RWPE2 (cell line): ENCODE results near the gene CAPN2.
A peak's percentile ranks its signal among the peaks of the same experiment; 100 is the strongest.
"Not testable (repeated sequence)": the region's sequence is repeated elsewhere in the genome, so short reads cannot be mapped to it uniquely, and the experiment has no call there.

Experiments used
- ATAC-seq: fragments of 200-7000 bp; cut with Tn5 transposase; 3 replicates; pipeline ENCODE4 v1.9.1; 2021; ENCODE audit warnings: low read depth
- DNase-seq: peaks from one replicate; pipeline ENCODE4 v3.0.0-alpha.2; 2020; ENCODE audit warnings: low spot score
- H3K27ac ChIP-seq: fragments of 450-650 bp; 2 replicates; pipeline ENCODE4 v1.5.1; 2017; ENCODE audit warnings: mild to moderate bottlenecking; ENCODE audit not compliant: poor library complexity, severe bottlenecking
- H3K27me3 ChIP-seq: fragments of 250-450 bp; sonication (Bioruptor Pico); 2 replicates; pipeline ENCODE4 v1.5.1; 2021; ENCODE audit warnings: mild to moderate bottlenecking, moderate library complexity; ENCODE audit not compliant: insufficient read depth, poor library complexity, severe bottlenecking
- H3K36me3 ChIP-seq: fragments of 250-450 bp; sonication (Bioruptor Pico); 2 replicates; pipeline ENCODE4 v1.5.1; 2020; ENCODE audit warnings: low read depth, mild to moderate bottlenecking, moderate library complexity
- H3K4me1 ChIP-seq: fragments of 250-450 bp; sonication (Bioruptor Pico); 2 replicates; pipeline ENCODE4 v1.5.1; 2021; ENCODE audit warnings: mild to moderate bottlenecking, moderate library complexity; ENCODE audit not compliant: insufficient read depth, poor library complexity, severe bottlenecking
- H3K4me3 ChIP-seq: fragments of 250-450 bp; sonication (Bioruptor Pico); 2 replicates; pipeline ENCODE4 v1.5.1; 2021; ENCODE audit warnings: mild to moderate bottlenecking, moderate library complexity; ENCODE audit not compliant: severe bottlenecking
- H3K9me3 ChIP-seq: fragments of 250-450 bp; sonication (Bioruptor Pico); 2 replicates; pipeline ENCODE4 v1.5.1; 2021; ENCODE audit warnings: mild to moderate bottlenecking, moderate library complexity; ENCODE audit not compliant: severe bottlenecking
- CTCF ChIP-seq: fragments of 450-650 bp; IDR thresholded peaks from one replicate; pipeline ENCODE4 v1.5.1; 2017; ENCODE audit warnings: mild to moderate bottlenecking, moderate library complexity; ENCODE audit not compliant: poor library complexity, severe bottlenecking

The CAPN2 gene

GRCh38 chr1:223738465-223739365 lies 26.4 kb downstream of the CAPN2 start:
- Histone ChIP-seq H3K4me3 (no peak overlapping the region), H3K27me3 (no peaks in the 10 kb centered on the region), H3K36me3 (peaks cover 55% of the 10 kb centered on the region), H3K9me3 (no peaks in the 10 kb centered on the region), H3K27ac (peak overlapping the region; percentile 85), H3K4me1 (peaks cover 39% of the 10 kb centered on the region)
- DNase-seq = no peak
- TF ChIP-seq CTCF = no peak
- ATAC-seq = peak; percentile 19; the same call in 2 of the 3 replicates

DNA sequence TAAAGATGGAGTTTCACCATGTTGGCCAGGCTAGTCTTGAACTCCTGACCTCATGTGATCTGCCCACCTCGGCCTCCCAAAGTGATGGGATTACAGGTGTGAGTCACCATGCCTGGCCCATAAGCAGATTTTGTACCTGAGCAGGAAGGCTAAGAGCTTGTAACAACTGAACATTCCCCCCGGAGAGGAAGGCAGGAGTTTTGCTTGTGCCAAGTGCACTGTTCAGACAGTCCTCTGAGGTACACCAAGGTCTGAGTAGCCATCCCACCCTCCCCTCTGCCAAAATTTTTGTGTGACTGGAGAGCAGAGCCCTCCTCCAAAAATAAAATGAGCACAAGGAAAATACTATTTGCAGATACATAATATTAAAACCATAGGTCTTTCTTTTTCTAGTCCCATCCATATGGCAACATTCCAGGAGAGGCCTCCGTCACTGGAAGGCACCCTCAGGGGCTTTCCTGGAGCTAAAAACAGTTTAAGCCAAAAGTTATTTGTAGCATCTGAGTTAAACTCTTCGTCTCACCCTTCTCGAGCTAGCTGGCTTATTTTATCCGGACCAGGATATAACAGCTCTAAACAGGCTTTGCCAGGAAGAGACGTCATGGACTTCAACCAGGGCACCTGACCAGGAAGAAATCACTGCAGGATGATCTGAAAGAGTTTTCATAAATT lies 27.2 kb downstream of the CAPN2 start:
- Histone ChIP-seq H3K9me3 (no peaks in the 10 kb centered on the region), H3K27me3 (no peaks in the 10 kb centered on the region), H3K27ac (peak overlapping the region; percentile 85), H3K4me1 (peaks cover 39% of the 10 kb centered on the region), H3K36me3 (peaks cover 59% of the 10 kb centered on the region), H3K4me3 (no peak overlapping the region)
- no peak for TF ChIP-seq CTCF
- DNase-seq = no peak
- ATAC-seq = peak; percentile 26; the same call in 2 of the 3 replicates

GRCh38 chr1:223740038-223740736 lies 27.8 kb downstream of the CAPN2 start:
- not testable (repeated sequence) for DNase-seq
- H3K4me1 ChIP-seq = peaks cover 39% of the 10 kb centered on the region
- peaks cover 55% of the 10 kb centered on the region for H3K36me3 ChIP-seq

GRCh38 chr1:223741861-223742260 lies 29.5 kb downstream of the CAPN2 start:
- ATAC-seq = peak; percentile 80
- H3K4me3 ChIP-seq = no peak overlapping the region
- H3K36me3 ChIP-seq = peaks cover 65% of the 10 kb centered on the region
- H3K27me3 ChIP-seq = no peaks in the 10 kb centered on the region
- no peak for DNase-seq
- H3K27ac ChIP-seq = peak overlapping the region; percentile 85
- peaks cover 39% of the 10 kb centered on the region for H3K4me1 ChIP-seq
- H3K9me3 ChIP-seq = no peaks in the 10 kb centered on the region
- no peak for TF ChIP-seq CTCF

More at GRCh38 chr1:223740038-223740736, 27.8 kb downstream of the CAPN2 start:
- not testable (repeated sequence) for H3K4me3 ChIP-seq, ATAC-seq, H3K9me3 ChIP-seq, H3K27me3 ChIP-seq
- H3K27ac ChIP-seq = peak overlapping the region; percentile 85

DNA sequence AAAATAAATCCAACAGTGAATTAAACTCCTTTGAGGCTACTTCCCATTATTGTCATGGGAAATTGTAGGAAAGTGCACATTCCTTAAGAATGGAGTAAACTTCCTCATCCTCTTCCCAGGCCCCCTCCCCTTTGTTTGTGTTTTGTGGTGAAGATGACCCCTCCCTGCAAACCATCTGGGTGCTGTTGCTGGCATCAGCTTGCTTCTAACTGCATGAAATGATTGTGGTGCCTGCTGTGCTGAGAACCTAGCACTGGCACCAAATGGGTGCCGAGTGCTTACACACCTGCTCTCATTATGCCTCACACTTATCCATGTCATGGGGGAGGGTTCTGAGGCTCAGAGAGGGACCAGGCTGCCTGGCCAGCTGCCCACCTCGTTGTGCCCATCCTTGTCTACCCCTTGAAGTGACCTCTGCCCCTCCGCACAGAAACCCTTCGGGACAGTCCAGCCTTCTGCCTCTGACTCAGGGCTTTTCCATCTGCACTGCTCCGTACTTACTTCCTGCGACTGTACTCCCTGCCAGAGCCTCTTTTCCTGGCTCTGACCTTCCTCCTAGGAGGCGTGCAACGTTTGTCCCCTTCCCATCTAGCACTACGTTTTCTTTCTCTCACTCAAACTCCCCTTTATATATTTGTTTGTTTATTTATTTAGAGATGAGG lies 30.6 kb downstream of the CAPN2 start:
- peaks cover 39% of the 10 kb centered on the region for H3K4me1 ChIP-seq

More for the DNA sequence above, 30.6 kb downstream of the CAPN2 start:
- DNase-seq (no peak), ATAC-seq (no peak)
- no peaks in the 10 kb centered on the region for H3K27me3 ChIP-seq
- no peak for TF ChIP-seq CTCF
- H3K4me3 ChIP-seq = no peak overlapping the region
- H3K9me3 ChIP-seq = no peaks in the 10 kb centered on the region
- H3K27ac ChIP-seq = peak overlapping the region; percentile 85
- peaks cover 69% of the 10 kb centered on the region for H3K36me3 ChIP-seq
